HG03066 (cell line): ENCODE results near the gene AKAP6.
"Not testable (repeated sequence)": the region's sequence is repeated elsewhere in the genome, so short reads cannot be mapped to it uniquely, and the experiment has no call there.

Source experiments
- ATAC-seq: cut with Tn5 transposase; IDR thresholded peaks from one replicate; pipeline ENCODE4 v1.9.1; 2021; ENCODE audit warnings: low read depth; ENCODE audit not compliant: unreplicated experiment

Gene AKAP6

GRCh38 chr14:32370714-32371113 lies 41.6 kb downstream of the AKAP6 start:
- ATAC-seq = no peak

GRCh38 chr14:32372154-32372553 lies 43.1 kb downstream of the AKAP6 start:
- no peak for ATAC-seq

GRCh38 chr14:32373174-32373573 lies 44.1 kb downstream of the AKAP6 start:
- not testable (repeated sequence) for ATAC-seq

- ATAC-seq = no peak
Observed at GRCh38 chr14:32374155-32374554, 45.1 kb downstream of the AKAP6 start.

GRCh38 chr14:32375663-32376062 lies 46.6 kb downstream of the AKAP6 start:
- ATAC-seq = no peak

- no peak for ATAC-seq
Observed at GRCh38 chr14:32377046-32377646, 48.0 kb downstream of the AKAP6 start.

- no peak for ATAC-seq
Observed at GRCh38 chr14:32378284-32378683, 49.2 kb downstream of the AKAP6 start.

- no peak for ATAC-seq
Observed at GRCh38 chr14:32379447-32379846, 50.3 kb downstream of the AKAP6 start.

GRCh38 chr14:32381869-32382268 lies 52.8 kb downstream of the AKAP6 start:
- no peak for ATAC-seq

GRCh38 chr14:32382704-32383103 lies 53.6 kb downstream of the AKAP6 start:
- ATAC-seq = no peak

- ATAC-seq = no peak
Observed at GRCh38 chr14:32383364-32384009, 54.4 kb downstream of the AKAP6 start.

GRCh38 chr14:32384464-32384863 lies 55.4 kb downstream of the AKAP6 start:
- no peak for ATAC-seq

- not testable (repeated sequence) for ATAC-seq
Observed at GRCh38 chr14:32387295-32387694, 58.2 kb downstream of the AKAP6 start.

- no peak for ATAC-seq
Observed at GRCh38 chr14:32393119-32393518, 64.0 kb downstream of the AKAP6 start.

GRCh38 chr14:32394038-32394437 lies 64.9 kb downstream of the AKAP6 start:
- no peak for ATAC-seq

- ATAC-seq = no peak
Observed at GRCh38 chr14:32396885-32397284, 67.8 kb downstream of the AKAP6 start.

- no peak for ATAC-seq
Observed at GRCh38 chr14:32397861-32398640, 69.0 kb downstream of the AKAP6 start.

- ATAC-seq = no peak
Observed at GRCh38 chr14:32399920-32400319, 70.8 kb downstream of the AKAP6 start.

GRCh38 chr14:32400480-32400879 lies 71.4 kb downstream of the AKAP6 start:
- no peak for ATAC-seq

GRCh38 chr14:32403021-32403420 lies 73.9 kb downstream of the AKAP6 start:
- ATAC-seq = no peak

- no peak for ATAC-seq
Observed at GRCh38 chr14:32403688-32404087, 74.6 kb downstream of the AKAP6 start.
